Kidney epithelial cell (primary cell): ENCODE measurements around the gene CDH22. TPM values are rescaled to one million over a fixed set of nuclear protein-coding genes. Genes with fewer than 3 reads are reported as not detected.

Experiments
- DNase-seq: peaks from one replicate; pipeline ENCODE4 v3.0.0-alpha.2; 2010; ENCODE audit warnings: low read depth
- H3K27me3 ChIP-seq: 2 replicates; pipeline ENCODE4 v1.6.0; 2011; ENCODE audit warnings: low read length; ENCODE audit not compliant: control insufficient read depth, insufficient read depth
- H3K36me3 ChIP-seq: 2 replicates; pipeline ENCODE4 v1.5.1; 2011; ENCODE audit warnings: low read length; ENCODE audit not compliant: control insufficient read depth, insufficient read depth
- H3K4me3 ChIP-seq: 2 replicates; pipeline ENCODE4 v1.5.1; 2011; ENCODE audit warnings: low read depth, mild to moderate bottlenecking, control low read depth, low read length
- total RNA-seq: library from RNA; depleted of rRNA; stranded (reverse); fragments of >200 nt; gene quantifications from 2 replicates; pipeline ENCODE4 v1.2.3, GENCODE V29; 2015
- TF ChIP-seq, protein P1 (sequence below): IDR thresholded peaks from 2 replicates; pipeline ENCODE4 v1.5.1; 2011; ENCODE audit warnings: mild to moderate bottlenecking, moderate library complexity, low read length, control low read depth, inconsistent platforms; ENCODE audit not compliant: insufficient read depth, poor library complexity, severe bottlenecking

The CDH22 gene
- total RNA-seq, 1 donor from 2014 or later, result not detected

DNA sequence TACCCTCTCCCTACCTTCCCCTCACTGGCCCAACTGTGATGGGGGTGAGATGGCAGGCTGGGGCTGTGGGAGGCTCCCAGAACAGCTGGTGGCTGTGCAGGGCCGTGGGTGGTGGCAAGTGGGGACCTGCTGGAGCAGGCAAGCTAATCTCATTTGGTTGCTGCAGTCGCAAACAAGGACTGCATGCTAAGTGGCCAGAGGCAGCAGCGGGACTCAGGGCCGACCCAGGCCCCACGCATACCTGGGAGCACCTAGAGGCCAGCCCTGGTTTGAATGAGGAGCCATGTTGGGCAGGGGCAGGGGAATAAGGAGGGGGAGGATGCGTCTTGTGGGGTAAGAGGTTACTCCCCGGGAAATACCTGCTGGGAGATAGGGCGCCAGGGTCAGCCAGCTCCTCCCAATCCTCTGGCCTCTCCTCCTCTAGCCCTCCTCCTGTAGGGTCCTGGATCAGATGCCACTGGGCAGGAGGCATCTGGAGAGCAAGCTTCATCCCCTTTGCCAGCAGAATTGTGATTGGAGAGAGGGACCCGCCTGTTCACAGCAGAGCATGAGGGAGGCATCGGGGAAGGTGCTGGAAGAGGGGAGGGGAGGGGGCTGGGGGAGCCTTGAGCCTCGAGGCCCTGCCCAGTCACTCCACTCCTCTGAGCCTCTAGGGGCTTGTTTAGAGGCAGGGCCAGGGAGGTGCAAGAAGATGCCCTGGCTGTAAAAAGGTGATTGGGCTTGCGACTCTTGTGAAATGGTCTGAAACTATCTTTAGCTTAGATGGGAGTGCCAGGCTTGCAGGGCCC is 24.3 kb upstream of the CDH22 start:
- DNase-seq, result no peak
- no peak overlapping the region for H3K4me3 ChIP-seq
- H3K36me3 ChIP-seq, result no peaks in the 10 kb centered on the region
- peaks cover 64% of the 10 kb centered on the region for H3K27me3 ChIP-seq
- TF ChIP-seq, protein P1, sequence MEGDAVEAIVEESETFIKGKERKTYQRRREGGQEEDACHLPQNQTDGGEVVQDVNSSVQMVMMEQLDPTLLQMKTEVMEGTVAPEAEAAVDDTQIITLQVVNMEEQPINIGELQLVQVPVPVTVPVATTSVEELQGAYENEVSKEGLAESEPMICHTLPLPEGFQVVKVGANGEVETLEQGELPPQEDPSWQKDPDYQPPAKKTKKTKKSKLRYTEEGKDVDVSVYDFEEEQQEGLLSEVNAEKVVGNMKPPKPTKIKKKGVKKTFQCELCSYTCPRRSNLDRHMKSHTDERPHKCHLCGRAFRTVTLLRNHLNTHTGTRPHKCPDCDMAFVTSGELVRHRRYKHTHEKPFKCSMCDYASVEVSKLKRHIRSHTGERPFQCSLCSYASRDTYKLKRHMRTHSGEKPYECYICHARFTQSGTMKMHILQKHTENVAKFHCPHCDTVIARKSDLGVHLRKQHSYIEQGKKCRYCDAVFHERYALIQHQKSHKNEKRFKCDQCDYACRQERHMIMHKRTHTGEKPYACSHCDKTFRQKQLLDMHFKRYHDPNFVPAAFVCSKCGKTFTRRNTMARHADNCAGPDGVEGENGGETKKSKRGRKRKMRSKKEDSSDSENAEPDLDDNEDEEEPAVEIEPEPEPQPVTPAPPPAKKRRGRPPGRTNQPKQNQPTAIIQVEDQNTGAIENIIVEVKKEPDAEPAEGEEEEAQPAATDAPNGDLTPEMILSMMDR, result no peak

DNA sequence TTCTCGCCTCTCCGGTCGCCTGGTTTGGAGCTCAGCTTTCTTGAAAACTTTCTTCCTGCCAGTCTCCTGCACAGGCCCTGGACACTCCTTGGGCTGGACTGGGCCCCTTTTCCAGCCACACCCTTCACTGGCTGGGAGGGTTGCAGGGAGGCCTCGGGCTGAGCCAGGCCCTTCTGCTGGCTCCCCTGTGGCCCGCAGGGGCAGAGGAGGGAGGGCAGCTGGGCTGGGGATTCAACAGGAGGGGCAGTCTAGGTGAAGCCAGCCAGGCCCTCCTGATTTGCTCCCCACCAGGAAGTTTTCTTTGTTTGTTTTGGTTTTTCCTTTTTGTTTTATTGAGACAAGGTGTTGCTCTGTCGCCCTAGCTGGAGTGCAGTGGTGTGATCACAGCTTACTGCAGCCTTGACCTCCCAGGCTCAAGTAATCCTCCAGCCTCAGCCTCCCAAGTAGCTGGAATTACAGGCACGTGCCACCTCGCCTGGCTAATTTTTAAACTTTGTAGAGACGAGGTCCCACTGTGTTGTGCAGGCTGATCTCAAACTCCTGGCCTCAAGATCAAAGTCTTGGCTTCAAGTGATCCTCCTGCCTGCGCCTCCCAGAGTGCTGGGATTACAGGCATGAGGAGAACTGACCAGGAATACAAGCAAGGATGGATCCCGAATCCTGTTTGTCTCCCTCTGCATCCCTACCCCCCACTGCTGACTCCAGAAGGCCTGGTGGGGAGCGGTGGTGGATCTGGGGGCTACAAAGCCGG is 23.5 kb upstream of the CDH22 start:
- Histone ChIP-seq H3K36me3 (no peaks in the 10 kb centered on the region), H3K27me3 (peaks cover 62% of the 10 kb centered on the region), H3K4me3 (no peak overlapping the region)
- TF ChIP-seq, protein P1, result no peak
- no peak for DNase-seq

DNA sequence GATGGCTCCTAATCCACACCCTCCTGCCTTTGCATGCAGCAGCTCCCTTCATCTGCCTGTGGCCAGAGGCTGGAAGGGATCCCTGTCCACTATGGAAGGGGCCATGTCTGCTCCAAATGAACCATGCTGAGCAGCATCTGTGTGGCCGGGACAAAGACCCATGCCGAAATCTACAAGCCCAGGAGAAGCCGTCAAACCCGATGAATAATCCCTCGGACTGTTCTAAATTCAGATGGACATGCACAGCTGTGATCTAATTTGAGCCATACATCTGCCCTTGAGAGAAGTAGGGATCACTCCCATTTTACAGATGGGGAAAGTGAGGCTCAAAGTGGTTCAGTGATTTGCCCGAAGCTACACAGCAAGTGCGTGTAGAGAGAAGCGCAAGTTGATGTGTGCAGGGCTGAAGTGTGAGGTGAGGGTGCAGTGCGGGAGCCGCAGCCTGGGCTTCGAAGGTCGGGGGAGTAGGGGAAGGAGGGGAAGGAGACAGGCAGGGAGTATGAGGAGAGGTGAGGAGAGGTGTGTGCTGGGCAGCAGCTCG is 22.6 kb upstream of the CDH22 start:
- no peaks in the 10 kb centered on the region for H3K36me3 ChIP-seq
- H3K4me3 ChIP-seq, result no peak overlapping the region
- DNase-seq, result no peak
- TF ChIP-seq, protein P1, result no peak
- peaks cover 66% of the 10 kb centered on the region for H3K27me3 ChIP-seq

DNA sequence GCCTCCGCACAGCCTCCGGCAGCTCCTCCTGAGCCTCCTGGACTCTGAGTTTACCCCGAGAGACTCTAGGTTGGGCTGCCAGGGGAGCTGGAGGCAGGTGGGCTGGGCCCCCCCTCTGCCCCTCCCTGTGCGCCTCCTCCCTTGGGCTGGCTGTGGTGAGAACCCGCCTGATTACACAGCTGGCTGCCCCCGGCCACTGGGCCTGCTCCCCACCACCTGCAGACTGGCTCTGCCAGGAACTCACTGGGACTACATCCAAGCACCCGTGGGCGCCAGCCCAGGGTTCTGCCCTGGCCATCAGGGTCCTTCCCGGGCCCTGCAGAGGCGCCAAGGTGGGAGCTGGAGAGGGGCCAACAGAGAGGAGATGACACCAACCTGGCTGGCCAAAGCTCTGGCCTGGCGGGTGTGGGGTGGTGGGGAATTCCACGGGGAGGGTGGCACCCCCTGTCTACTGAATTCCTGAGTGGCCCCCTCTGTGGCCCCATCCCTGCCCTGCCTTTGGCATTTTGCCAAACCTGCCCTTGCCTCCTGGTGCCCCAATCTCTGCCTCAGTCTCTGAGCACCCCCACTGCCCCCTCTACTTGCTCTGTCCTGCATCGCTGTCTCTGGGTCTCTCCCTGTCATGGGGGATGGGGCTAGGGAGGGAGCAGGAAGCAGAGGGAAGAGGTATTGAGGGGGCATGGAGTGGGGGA is 21.9 kb upstream of the CDH22 start:
- Histone ChIP-seq H3K4me3 (no peak overlapping the region), H3K36me3 (no peaks in the 10 kb centered on the region), H3K27me3 (peaks cover 68% of the 10 kb centered on the region)
- no peak for DNase-seq
- TF ChIP-seq, protein P1, result no peak

DNA sequence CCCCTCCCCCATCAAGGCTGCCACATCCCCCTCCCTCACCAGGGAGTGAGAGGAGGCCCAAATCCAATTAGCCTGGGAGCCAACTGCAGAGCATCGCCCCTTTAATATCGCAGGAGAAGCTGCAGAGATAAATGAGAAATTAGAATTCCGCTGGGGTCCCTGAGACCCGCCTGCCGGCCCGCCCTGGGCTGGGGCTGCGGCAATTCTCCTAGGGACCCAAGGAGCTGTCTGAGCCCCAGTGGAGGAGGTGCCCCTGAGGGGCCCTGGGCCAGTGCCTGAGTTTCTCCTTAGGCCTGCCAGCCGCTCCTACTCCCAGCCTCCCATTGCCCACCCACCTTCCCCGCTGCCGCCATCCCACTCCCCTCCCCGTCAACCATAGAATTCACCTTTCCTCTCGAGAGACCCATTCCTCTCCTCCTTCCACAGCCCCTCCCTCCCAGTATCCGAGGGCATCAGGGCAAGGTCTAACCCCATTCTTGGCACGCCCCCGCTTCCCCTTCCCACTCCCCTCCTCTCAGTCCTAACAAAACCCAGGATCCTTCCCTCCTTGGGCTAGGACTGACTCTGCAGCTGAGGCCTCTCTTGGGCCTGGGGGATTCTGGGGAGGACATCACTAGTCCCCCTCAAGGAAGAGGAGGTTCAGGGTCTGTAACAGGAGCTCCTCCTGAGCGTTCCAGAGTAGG is 20.0 kb upstream of the CDH22 start:
- no peak overlapping the region for H3K4me3 ChIP-seq
- no peak for DNase-seq
- TF ChIP-seq, protein P1, result no peak
- H3K27me3 ChIP-seq, result peaks cover 61% of the 10 kb centered on the region
- H3K36me3 ChIP-seq, result no peaks in the 10 kb centered on the region
